Fibroblast of lung (primary cell): Measurements from ENCODE around the gene RRAGB.

ENCODE experiments used
- EZH2 ChIP-seq: IDR thresholded peaks from 2 replicates; pipeline ENCODE4 v1.5.1; 2012; ENCODE audit warnings: low read length, control low read depth, mild to moderate bottlenecking; ENCODE audit errors: missing control alignments
- TF ChIP-seq, protein P1 (sequence below), 2 donors: IDR thresholded peaks in 1 of 2; conservative IDR thresholded peaks in 1 of 2; 1 replicate in 1 of 2; 2 replicates in 1 of 2; pipeline ENCODE4 v1.5.1; 2011 to 2012; ENCODE audit warnings: low read length in 2 of 2, control low read depth in 1 of 2, inconsistent platforms in 1 of 2, low read depth in 1 of 2, mild to moderate bottlenecking in 1 of 2

DNA sequence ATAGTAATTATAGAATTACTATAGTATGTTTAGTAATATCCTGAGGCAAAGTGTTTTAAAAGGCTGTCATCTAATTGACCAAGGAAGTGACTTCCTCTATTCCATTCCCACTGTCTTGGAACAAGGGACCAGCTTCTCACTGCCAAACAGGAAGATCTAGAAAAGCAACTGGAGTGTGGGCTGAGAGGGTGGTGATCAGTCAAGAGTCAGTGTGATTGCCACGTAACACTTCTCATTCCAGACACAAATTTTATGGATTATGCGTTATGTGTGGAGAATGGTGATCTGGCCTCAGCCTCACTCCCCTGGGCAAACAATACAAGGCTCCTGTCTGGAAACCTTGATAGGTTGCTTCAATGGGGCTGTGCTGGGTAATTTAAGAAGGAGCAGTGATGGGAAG, 60.0 kb downstream of the RRAGB start:
- TF ChIP-seq, protein P1, sequence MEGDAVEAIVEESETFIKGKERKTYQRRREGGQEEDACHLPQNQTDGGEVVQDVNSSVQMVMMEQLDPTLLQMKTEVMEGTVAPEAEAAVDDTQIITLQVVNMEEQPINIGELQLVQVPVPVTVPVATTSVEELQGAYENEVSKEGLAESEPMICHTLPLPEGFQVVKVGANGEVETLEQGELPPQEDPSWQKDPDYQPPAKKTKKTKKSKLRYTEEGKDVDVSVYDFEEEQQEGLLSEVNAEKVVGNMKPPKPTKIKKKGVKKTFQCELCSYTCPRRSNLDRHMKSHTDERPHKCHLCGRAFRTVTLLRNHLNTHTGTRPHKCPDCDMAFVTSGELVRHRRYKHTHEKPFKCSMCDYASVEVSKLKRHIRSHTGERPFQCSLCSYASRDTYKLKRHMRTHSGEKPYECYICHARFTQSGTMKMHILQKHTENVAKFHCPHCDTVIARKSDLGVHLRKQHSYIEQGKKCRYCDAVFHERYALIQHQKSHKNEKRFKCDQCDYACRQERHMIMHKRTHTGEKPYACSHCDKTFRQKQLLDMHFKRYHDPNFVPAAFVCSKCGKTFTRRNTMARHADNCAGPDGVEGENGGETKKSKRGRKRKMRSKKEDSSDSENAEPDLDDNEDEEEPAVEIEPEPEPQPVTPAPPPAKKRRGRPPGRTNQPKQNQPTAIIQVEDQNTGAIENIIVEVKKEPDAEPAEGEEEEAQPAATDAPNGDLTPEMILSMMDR (conservative IDR thresholded peaks at IDR 0.05 in 1 of 2, IDR thresholded peaks at IDR 0.05 in 1 of 2; ENCODE audit: low read depth in 1 of 2, low read length in 2 of 2): no peak
- TF ChIP-seq EZH2: no peak
